Measurements from ENCODE around the gene ITGB3.

Gene ITGB3

GRCh38 chr17:47225911-47226688, 27.5 kb upstream of the ITGB3 start:
- TF ChIP-seq POLR2AphosphoS5 (IDR thresholded peaks at IDR 0.05; ENCODE audit: low read depth, low read length) = no peak
- no peak for TF ChIP-seq FOXP2 (optimal IDR thresholded peaks at IDR 0.05; ENCODE audit: borderline replicate concordance, extremely low read depth, extremely low read length, insufficient read depth)
- TF ChIP-seq TAF1 (IDR thresholded peaks at IDR 0.05; ENCODE audit: borderline replicate concordance, insufficient read depth, low read length) = no peak
- TF ChIP-seq SIN3A (IDR thresholded peaks at IDR 0.05; ENCODE audit: borderline replicate concordance, insufficient read depth, low read length) = no peak
- TF ChIP-seq, protein P1, sequence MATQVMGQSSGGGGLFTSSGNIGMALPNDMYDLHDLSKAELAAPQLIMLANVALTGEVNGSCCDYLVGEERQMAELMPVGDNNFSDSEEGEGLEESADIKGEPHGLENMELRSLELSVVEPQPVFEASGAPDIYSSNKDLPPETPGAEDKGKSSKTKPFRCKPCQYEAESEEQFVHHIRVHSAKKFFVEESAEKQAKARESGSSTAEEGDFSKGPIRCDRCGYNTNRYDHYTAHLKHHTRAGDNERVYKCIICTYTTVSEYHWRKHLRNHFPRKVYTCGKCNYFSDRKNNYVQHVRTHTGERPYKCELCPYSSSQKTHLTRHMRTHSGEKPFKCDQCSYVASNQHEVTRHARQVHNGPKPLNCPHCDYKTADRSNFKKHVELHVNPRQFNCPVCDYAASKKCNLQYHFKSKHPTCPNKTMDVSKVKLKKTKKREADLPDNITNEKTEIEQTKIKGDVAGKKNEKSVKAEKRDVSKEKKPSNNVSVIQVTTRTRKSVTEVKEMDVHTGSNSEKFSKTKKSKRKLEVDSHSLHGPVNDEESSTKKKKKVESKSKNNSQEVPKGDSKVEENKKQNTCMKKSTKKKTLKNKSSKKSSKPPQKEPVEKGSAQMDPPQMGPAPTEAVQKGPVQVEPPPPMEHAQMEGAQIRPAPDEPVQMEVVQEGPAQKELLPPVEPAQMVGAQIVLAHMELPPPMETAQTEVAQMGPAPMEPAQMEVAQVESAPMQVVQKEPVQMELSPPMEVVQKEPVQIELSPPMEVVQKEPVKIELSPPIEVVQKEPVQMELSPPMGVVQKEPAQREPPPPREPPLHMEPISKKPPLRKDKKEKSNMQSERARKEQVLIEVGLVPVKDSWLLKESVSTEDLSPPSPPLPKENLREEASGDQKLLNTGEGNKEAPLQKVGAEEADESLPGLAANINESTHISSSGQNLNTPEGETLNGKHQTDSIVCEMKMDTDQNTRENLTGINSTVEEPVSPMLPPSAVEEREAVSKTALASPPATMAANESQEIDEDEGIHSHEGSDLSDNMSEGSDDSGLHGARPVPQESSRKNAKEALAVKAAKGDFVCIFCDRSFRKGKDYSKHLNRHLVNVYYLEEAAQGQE (IDR thresholded peaks at IDR 0.05; ENCODE audit: insufficient read depth in 1 of 2, low read depth in 2 of 2, low read length in 2 of 2) = no peak

DNA sequence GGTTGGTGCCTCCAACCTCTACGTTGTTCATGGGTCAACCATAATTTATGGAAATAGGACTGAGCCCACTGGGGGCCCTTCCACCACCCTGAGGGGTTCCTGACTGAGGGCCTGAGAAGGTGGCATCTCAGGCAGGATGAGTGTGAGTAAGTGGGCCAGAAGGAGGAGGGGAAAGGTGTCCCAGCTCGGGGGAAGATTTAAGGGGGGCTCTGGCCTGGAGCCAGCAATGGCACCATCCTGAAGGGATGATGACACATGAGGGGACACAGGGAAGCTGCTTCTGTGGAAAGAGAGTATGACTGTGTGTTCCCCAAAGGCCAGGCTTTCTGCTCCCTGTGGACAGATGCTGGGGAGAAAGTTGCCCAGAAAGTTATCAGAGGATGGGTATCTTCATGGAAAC, 25.8 kb upstream of the ITGB3 start:
- TF ChIP-seq SIN3A (IDR thresholded peaks at IDR 0.05; ENCODE audit: borderline replicate concordance, insufficient read depth, low read length) (no peak), POLR2AphosphoS5 (IDR thresholded peaks at IDR 0.05; ENCODE audit: low read depth, low read length) (no peak), FOXP2 (optimal IDR thresholded peaks at IDR 0.05; ENCODE audit: borderline replicate concordance, extremely low read depth, extremely low read length, insufficient read depth) (no peak), TAF1 (IDR thresholded peaks at IDR 0.05; ENCODE audit: borderline replicate concordance, insufficient read depth, low read length) (no peak)
- TF ChIP-seq, protein P1 (IDR thresholded peaks at IDR 0.05; ENCODE audit: insufficient read depth in 1 of 2, low read depth in 2 of 2, low read length in 2 of 2) = no peak

GRCh38 chr17:47229535-47230443, 23.8 kb upstream of the ITGB3 start:
- TF ChIP-seq SIN3A (IDR thresholded peaks at IDR 0.05; ENCODE audit: borderline replicate concordance, insufficient read depth, low read length) (peak; percentile 43; the same call in 1 of the 2 replicates), FOXP2 (optimal IDR thresholded peaks at IDR 0.05; ENCODE audit: borderline replicate concordance, extremely low read depth, extremely low read length, insufficient read depth) (no peak)

GRCh38 chr17:47230864-47231263, 22.8 kb upstream of the ITGB3 start:
- TF ChIP-seq FOXP2 (optimal IDR thresholded peaks at IDR 0.05; ENCODE audit: borderline replicate concordance, extremely low read depth, extremely low read length, insufficient read depth) = no peak
- TF ChIP-seq, protein P1 (IDR thresholded peaks at IDR 0.05; ENCODE audit: insufficient read depth in 1 of 2, low read depth in 2 of 2, low read length in 2 of 2) = no peak
- no peak for TF ChIP-seq TAF1 (IDR thresholded peaks at IDR 0.05; ENCODE audit: borderline replicate concordance, insufficient read depth, low read length)
- no peak for TF ChIP-seq POLR2AphosphoS5 (IDR thresholded peaks at IDR 0.05; ENCODE audit: low read depth, low read length)
- TF ChIP-seq SIN3A (IDR thresholded peaks at IDR 0.05; ENCODE audit: borderline replicate concordance, insufficient read depth, low read length) = no peak

DNA sequence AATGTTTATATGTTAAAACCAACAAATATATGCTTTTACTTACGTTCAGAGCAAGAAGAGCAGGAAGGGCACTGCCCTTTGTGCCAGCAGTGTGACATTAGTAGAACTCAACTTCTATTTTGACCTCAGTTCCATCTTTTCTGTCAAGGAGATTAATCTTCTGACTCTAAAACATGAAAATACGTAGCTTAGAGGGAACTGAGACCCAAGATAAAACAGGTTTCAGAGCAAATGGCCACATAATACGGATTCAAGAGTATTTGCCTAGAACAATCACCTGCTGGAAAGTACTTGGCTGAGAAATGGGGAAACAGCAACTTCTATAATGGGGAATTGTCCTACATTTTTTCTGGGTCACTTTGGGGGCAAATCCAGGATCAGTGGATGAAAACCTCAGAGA, 22.3 kb upstream of the ITGB3 start:
- TF ChIP-seq POLR2AphosphoS5 (IDR thresholded peaks at IDR 0.05; ENCODE audit: low read depth, low read length) (no peak), TAF1 (IDR thresholded peaks at IDR 0.05; ENCODE audit: borderline replicate concordance, insufficient read depth, low read length) (no peak), SIN3A (IDR thresholded peaks at IDR 0.05; ENCODE audit: borderline replicate concordance, insufficient read depth, low read length) (no peak), FOXP2 (optimal IDR thresholded peaks at IDR 0.05; ENCODE audit: borderline replicate concordance, extremely low read depth, extremely low read length, insufficient read depth) (no peak)
